Activated CD4-positive, alpha-beta memory T cell treated with anti-CD3 and anti-CD28 coated beads for 36 hours (primary cell): ENCODE data around the gene GAB2. TPM values are rescaled to one million over a fixed set of nuclear protein-coding genes. Genes with fewer than 3 reads are reported as not detected.

Experiments used
- CTCF ChIA-PET: fragments of 350-600 bp; sonication (Branson Sonifier 250); formaldehyde crosslinking; loops from one replicate; lab custom pipeline; 2021; ENCODE audit warnings: antibody characterized with exemption, inconsistent platforms; lab: Charles Lee
- POLR2A ChIA-PET: fragments of 350-600 bp; sonication (Branson Sonifier 250); formaldehyde crosslinking; loops from one replicate; lab custom pipeline; 2021; ENCODE audit warnings: antibody characterized with exemption; lab: Charles Lee
- DNase-seq: peaks from one replicate; pipeline ENCODE4 v3.0.0-alpha.2; 2020
- H3K27ac Mint-ChIP-seq: one replicate; pipeline ENCODE4 v1.8.0; 2021; ENCODE audit warnings: mixed read lengths
- H3K27me3 Mint-ChIP-seq: one replicate; pipeline ENCODE4 v1.8.0; 2021; ENCODE audit warnings: mixed read lengths
- H3K36me3 Mint-ChIP-seq: one replicate; pipeline ENCODE4 v1.8.0; 2021; ENCODE audit warnings: mixed read lengths
- H3K4me1 Mint-ChIP-seq: one replicate; pipeline ENCODE4 v1.8.0; 2021; ENCODE audit warnings: low read depth, mixed read lengths
- H3K4me3 Mint-ChIP-seq: one replicate; pipeline ENCODE4 v1.8.0; 2021; ENCODE audit warnings: mild to moderate bottlenecking, mixed read lengths
- H3K9me3 Mint-ChIP-seq: one replicate; pipeline ENCODE4 v1.8.0; 2021; ENCODE audit warnings: mixed read lengths
- intact Hi-C: fragments of 100-400 bp; cut with micrococcal nuclease; formaldehyde crosslinking; loops from one replicate; pipeline ENCODE4 v1.15.1; 2023
- total RNA-seq, 2 experiments: library from RNA; stranded (reverse); gene quantifications; one replicate each; pipeline ENCODE4 v1.2.3, GENCODE V29; 2021

Gene GAB2
- total RNA-seq, 2 experiments from 2014 or later = 8.9 to 11.1 TPM

DNA sequence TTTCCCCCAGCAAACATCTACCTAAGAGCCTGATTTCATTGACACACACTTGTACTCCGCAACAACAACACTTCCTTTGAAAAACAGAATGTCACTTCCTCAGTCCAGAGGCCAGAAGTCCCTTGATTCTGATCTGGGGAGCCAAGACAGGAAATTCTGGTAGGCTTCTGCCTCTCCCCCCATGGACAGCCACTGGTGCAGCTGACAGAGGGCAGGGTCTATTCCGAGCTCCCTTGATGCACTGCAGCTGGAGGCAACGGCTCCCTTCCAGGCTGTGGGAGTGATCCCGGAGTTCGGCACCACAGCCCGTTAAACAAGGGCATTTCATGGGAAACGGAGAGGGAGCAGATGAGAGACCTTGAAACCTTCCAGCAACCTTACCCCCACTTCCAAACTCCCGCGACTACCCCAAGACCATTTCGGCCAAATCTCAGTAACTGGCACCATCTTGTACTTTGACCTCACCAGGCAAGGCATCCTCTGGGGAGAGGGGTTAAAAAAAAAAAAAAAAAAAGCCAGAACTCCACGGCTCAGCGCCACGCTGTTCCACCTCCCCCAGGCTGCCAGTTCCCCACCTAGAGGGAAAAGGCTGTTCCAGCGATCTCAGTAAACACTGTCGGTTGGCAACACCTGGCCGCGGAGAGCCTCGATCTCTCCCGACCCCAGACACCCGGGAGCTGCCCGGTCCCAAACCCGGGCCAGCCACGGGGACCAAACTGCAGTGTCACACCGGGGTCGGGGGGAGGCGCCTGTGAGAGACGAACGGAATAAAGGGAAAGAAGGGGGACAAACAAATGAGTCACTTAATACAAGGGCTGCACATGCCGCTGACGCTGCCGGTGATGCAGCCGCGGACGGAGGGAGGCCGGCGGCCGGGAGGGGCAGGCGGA is 1.1 kb downstream of the GAB2 start:
- Mint-ChIP-seq H3K27me3 (peaks cover 19% of the 10 kb centered on the region), H3K4me3 (peak overlapping the region; percentile 80), H3K4me1 (peaks cover 28% of the 10 kb centered on the region), H3K9me3 (no peaks in the 10 kb centered on the region), H3K36me3 (no peaks in the 10 kb centered on the region), H3K27ac (peak overlapping the region; percentile 52)
- intact Hi-C loops = loop anchor here (1.0 to 5.0 kb wide), 9 partner anchors 89 to 594 kb away; partner anchors contain the start of genes AAMDC, ALG8, KCTD21 and NDUFC2
- DNase-seq = peak; percentile 89
- POLR2A ChIA-PET = interaction anchor here (1.2 kb wide), 1 partner anchor 421 kb away, joined by 3 read pairs; no protein-coding TSS in a partner anchor
- CTCF ChIA-PET = interaction anchor here (1.2 to 6.9 kb wide), 8 partner anchors 10 to 189 kb away, joined by 3 to 97 read pairs (median 10); partner anchors contain the start of gene NARS2

- intact Hi-C loops = loop anchor here (5.0 kb wide), 6 partner anchors 88 to 593 kb away; partner anchors contain the start of genes AAMDC, ALG8, NDUFC2 and RSF1
- ChIA-PET POLR2A (no interaction called here), CTCF (interaction anchor here (0.6 to 6.9 kb wide), 13 partner anchors 8 to 421 kb away, joined by 3 to 97 read pairs (median 4); partner anchors contain the start of genes INTS4, KCTD21, NARS2 and USP35)
- Mint-ChIP-seq H3K4me1 (peaks cover 24% of the 10 kb centered on the region), H3K9me3 (no peaks in the 10 kb centered on the region), H3K4me3 (no peak overlapping the region), H3K27me3 (peaks cover 14% of the 10 kb centered on the region), H3K36me3 (no peaks in the 10 kb centered on the region), H3K27ac (no peak overlapping the region)
- DNase-seq = no peak
These were observed 2.3 kb downstream of the GAB2 start for GRCh38 chr11:78415338-78415737.

DNA sequence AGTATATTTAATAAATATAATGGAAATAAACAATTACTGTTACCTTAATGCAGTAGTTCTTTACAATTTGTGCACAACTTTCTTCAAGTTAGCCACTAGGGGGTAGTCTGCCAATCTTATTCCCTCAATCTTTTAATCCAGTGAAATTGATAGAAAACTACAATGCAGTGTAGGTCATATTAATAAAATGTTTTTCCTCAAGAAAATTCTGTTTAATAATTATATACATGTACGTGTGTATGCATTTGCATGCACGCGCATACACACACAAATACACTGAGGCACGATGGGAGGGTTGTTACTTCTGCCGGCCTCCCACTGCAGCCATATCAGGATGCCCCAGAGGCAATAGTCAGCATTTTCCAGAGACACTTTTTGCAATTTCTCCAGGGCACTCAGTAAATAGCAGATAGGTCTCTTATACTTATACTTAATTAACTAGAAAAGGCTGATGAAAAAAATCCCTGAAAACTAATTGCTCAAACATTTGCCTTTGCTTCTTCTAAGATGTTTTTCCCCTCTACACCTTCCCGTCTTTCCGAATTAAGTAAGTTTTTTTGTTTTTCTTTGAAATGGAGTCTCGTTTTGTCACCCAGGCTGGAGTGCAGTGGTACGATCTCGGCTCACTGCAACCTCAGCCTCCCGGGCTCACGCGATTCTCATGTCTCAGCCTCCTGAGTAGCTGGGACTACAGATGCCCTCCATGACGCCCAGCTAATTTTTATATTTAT is 3.1 kb downstream of the GAB2 start:
- CTCF ChIA-PET = interaction anchor here (0.6 to 6.9 kb wide), 10 partner anchors 14 to 420 kb away, joined by 3 to 97 read pairs (median 4); partner anchors contain the start of genes INTS4, KCTD21, NARS2 and USP35
- H3K27ac Mint-ChIP-seq = no peak overlapping the region
- H3K4me3 Mint-ChIP-seq = no peak overlapping the region
- H3K36me3 Mint-ChIP-seq = peaks cover 2% of the 10 kb centered on the region
- peaks cover 21% of the 10 kb centered on the region for H3K4me1 Mint-ChIP-seq
- DNase-seq = no peak
- intact Hi-C loops = loop anchor here (5.0 kb wide), 6 partner anchors 87 to 592 kb away; partner anchors contain the start of genes AAMDC, ALG8, NDUFC2 and RSF1
- H3K9me3 Mint-ChIP-seq = peaks cover 4% of the 10 kb centered on the region
- POLR2A ChIA-PET = no interaction called here
- H3K27me3 Mint-ChIP-seq = peaks cover 11% of the 10 kb centered on the region

GRCh38 chr11:78408619-78409018 is 9.0 kb downstream of the GAB2 start:
- Mint-ChIP-seq H3K27ac (no peak overlapping the region), H3K9me3 (peaks cover 11% of the 10 kb centered on the region), H3K27me3 (no peaks in the 10 kb centered on the region), H3K36me3 (peaks cover 15% of the 10 kb centered on the region), H3K4me1 (no peaks in the 10 kb centered on the region), H3K4me3 (no peak overlapping the region)
- DNase-seq = no peak
- intact Hi-C loops = no loop called here
- ChIA-PET CTCF (no interaction called here), POLR2A (no interaction called here)

GRCh38 chr11:78406568-78407196 is 10.9 kb downstream of the GAB2 start:
- intact Hi-C loops = no loop called here
- POLR2A ChIA-PET = no interaction called here

GRCh38 chr11:78405805-78406204 is 11.8 kb downstream of the GAB2 start:
- H3K4me3 Mint-ChIP-seq = no peak overlapping the region
- ChIA-PET POLR2A (no interaction called here), CTCF (interaction anchor here (0.6 to 1.2 kb wide), 2 partner anchors 10 to 25 kb away, joined by 3 to 4 read pairs; no protein-coding TSS in a partner anchor)
- no peak for DNase-seq
- peaks cover 11% of the 10 kb centered on the region for H3K9me3 Mint-ChIP-seq
- H3K36me3 Mint-ChIP-seq = peaks cover 15% of the 10 kb centered on the region
- no peaks in the 10 kb centered on the region for H3K4me1 Mint-ChIP-seq
- H3K27ac Mint-ChIP-seq = no peak overlapping the region
- H3K27me3 Mint-ChIP-seq = no peaks in the 10 kb centered on the region
- intact Hi-C loops = no loop called here

More at GRCh38 chr11:78406568-78407196, 10.9 kb downstream of the GAB2 start:
- no peak for DNase-seq
- no peak overlapping the region for H3K4me3 Mint-ChIP-seq
- CTCF ChIA-PET = interaction anchor here (0.6 to 1.2 kb wide), 2 partner anchors 9 to 26 kb away, joined by 3 to 4 read pairs; no protein-coding TSS in a partner anchor
- no peak overlapping the region for H3K27ac Mint-ChIP-seq
- H3K27me3 Mint-ChIP-seq = no peaks in the 10 kb centered on the region
- peaks cover 15% of the 10 kb centered on the region for H3K36me3 Mint-ChIP-seq
- peaks cover 11% of the 10 kb centered on the region for H3K9me3 Mint-ChIP-seq
- no peaks in the 10 kb centered on the region for H3K4me1 Mint-ChIP-seq

DNA sequence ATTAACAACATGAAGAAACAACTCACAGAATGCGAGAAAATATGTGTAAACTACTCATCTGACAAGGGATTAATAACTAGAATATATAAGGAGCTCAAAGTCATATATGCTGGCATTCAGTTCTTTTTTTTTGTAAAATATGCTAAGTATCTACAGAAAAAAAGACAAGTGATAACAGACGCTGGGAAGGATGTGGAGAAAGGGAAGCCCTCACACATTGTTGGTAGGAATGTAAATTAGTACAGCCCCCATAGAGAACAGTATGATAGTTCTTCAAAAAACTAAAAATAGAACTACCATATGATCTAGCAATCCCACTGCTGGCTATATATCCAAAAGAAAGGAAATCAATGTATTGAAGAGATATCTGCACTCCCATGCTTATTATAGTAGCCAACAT is 13.8 kb downstream of the GAB2 start:
- peaks cover 6% of the 10 kb centered on the region for H3K9me3 Mint-ChIP-seq
- CTCF ChIA-PET = interaction anchor here (1.1 kb wide), 1 partner anchor 12 kb away, joined by 5 read pairs; no protein-coding TSS in a partner anchor
- intact Hi-C loops = no loop called here
- no peak for DNase-seq
- H3K36me3 Mint-ChIP-seq = peaks cover 10% of the 10 kb centered on the region
- H3K27ac Mint-ChIP-seq = no peak overlapping the region
- no peak overlapping the region for H3K4me3 Mint-ChIP-seq
- H3K4me1 Mint-ChIP-seq = no peaks in the 10 kb centered on the region
- POLR2A ChIA-PET = no interaction called here
- H3K27me3 Mint-ChIP-seq = no peaks in the 10 kb centered on the region

DNA sequence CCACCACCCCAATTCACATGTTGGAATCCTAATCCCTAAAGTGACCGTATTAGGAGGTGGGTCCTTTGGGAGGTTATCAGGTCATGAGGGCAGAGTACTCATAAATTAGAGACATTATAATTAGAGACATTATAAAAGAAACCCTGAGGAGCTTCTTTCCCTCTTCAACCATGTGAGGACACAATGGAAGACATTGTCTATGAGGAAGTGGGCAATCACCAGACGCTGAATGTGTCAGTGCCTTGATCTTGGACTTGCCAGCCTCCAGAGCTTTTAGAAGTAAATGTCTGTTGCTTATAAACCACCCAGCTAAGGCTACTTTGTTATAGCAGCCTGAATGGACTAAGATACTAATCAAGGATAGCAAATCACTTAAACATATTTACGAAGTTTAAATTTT is 14.8 kb downstream of the GAB2 start:
- H3K9me3 Mint-ChIP-seq = peaks cover 3% of the 10 kb centered on the region
- no peaks in the 10 kb centered on the region for H3K4me1 Mint-ChIP-seq
- H3K4me3 Mint-ChIP-seq = no peak overlapping the region
- H3K27me3 Mint-ChIP-seq = no peaks in the 10 kb centered on the region
- DNase-seq = no peak
- H3K36me3 Mint-ChIP-seq = peaks cover 6% of the 10 kb centered on the region
- no peak overlapping the region for H3K27ac Mint-ChIP-seq
- intact Hi-C loops = no loop called here
- ChIA-PET POLR2A (no interaction called here), CTCF (interaction anchor here (1.1 kb wide), 1 partner anchor 13 kb away, joined by 5 read pairs; no protein-coding TSS in a partner anchor)

DNA sequence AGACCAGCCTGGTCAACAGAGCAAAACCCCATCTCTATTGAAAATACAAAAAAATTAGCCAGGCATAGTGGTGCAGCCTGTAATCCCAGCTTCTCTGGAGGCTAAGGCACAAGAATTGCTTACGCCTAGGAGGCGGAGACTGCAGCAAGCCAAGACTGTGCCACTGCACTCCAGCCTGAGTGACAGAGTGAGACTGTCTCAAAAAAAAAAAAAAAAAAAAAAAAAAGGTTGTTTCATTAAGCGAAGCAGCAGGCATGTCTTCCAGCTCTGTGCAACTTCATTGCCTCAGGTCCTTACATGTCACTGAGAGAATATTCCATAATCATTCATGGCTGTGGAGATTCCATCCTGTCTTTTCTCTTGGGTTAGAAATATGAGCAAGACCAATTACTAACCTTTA is 16.9 kb downstream of the GAB2 start:
- intact Hi-C loops = no loop called here
- Mint-ChIP-seq H3K27ac (no peak overlapping the region), H3K36me3 (no peaks in the 10 kb centered on the region), H3K4me3 (no peak overlapping the region), H3K9me3 (no peaks in the 10 kb centered on the region), H3K27me3 (no peaks in the 10 kb centered on the region), H3K4me1 (no peaks in the 10 kb centered on the region)
- CTCF ChIA-PET = interaction anchor here (0.6 to 1.2 kb wide), 3 partner anchors 13 to 164 kb away, joined by 3 read pairs; no protein-coding TSS in a partner anchor
- POLR2A ChIA-PET = no interaction called here
- DNase-seq = no peak

DNA sequence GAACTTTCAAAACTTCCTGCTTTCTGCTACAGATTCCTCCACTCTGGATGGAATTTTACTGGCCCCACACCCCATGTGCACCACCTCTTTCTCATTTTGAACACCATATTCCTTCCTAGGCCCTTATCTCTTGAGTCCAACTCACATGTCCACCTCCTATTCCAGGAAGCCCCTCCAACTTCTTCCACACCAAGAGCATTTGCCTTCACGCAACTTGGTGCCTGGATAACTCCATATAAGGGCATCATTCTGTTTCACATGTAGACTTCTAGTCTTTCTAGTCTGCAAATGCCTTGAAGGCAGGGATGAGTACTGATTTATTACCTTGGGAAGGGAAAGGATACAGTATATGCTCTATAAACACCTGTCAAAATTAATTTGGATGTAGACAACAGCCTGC is 17.5 kb downstream of the GAB2 start:
- no peaks in the 10 kb centered on the region for H3K27me3 Mint-ChIP-seq
- no peak for DNase-seq
- no peaks in the 10 kb centered on the region for H3K4me1 Mint-ChIP-seq
- H3K4me3 Mint-ChIP-seq = no peak overlapping the region
- H3K36me3 Mint-ChIP-seq = no peaks in the 10 kb centered on the region
- ChIA-PET POLR2A (no interaction called here), CTCF (interaction anchor here (0.6 to 1.2 kb wide), 2 partner anchors 13 to 164 kb away, joined by 3 read pairs; no protein-coding TSS in a partner anchor)
- H3K9me3 Mint-ChIP-seq = no peaks in the 10 kb centered on the region
- H3K27ac Mint-ChIP-seq = no peak overlapping the region
- intact Hi-C loops = no loop called here

DNA sequence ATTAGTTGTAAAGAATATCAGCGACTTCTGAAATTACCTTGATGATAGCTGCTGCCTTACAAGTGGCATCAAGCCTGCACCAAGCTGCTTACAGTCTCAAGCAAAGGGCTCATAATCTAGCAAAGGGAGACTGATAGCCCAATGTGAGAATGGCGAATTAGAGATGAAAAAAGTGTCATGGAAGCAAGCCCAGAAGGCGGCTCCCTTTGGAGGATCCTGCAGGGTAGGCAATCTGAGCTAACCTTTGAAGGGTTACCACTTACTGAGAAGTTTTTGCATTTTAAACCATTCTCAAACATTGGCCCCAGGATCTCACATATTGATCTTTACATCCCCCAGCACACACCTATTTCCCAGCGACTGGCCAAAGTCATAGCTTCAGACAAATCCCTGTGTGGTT is 18.5 kb downstream of the GAB2 start:
- intact Hi-C loops = no loop called here
- H3K36me3 Mint-ChIP-seq = no peaks in the 10 kb centered on the region
- no peaks in the 10 kb centered on the region for H3K9me3 Mint-ChIP-seq
- CTCF ChIA-PET = interaction anchor here (1.2 kb wide), 1 partner anchor 166 kb away, joined by 4 read pairs; no protein-coding TSS in a partner anchor
- no peaks in the 10 kb centered on the region for H3K4me1 Mint-ChIP-seq
- H3K27ac Mint-ChIP-seq = no peak overlapping the region
- POLR2A ChIA-PET = no interaction called here
- H3K4me3 Mint-ChIP-seq = no peak overlapping the region
- H3K27me3 Mint-ChIP-seq = no peaks in the 10 kb centered on the region
- no peak for DNase-seq
